WERI-Rb-1 (cell line): ENCODE measurements around the gene EIF3K.

ENCODE experiments used
- DNase-seq: peaks from one replicate; pipeline ENCODE4 v3.0.0-alpha.2; 2020
- H3K27ac ChIP-seq: fragments of 250-450 bp; sonication (Bioruptor Pico); 2 replicates; pipeline ENCODE4 v1.5.1; 2020; ENCODE audit warnings: mild to moderate bottlenecking, moderate library complexity
- H3K27me3 ChIP-seq: fragments of 250-450 bp; sonication (Bioruptor Pico); 2 replicates; pipeline ENCODE4 v1.5.1; 2021; ENCODE audit warnings: mild to moderate bottlenecking, low read depth, moderate library complexity; ENCODE audit not compliant: insufficient read depth, severe bottlenecking
- H3K36me3 ChIP-seq: fragments of 250-450 bp; sonication (Bioruptor Pico); 2 replicates; pipeline ENCODE4 v1.5.1; 2020; ENCODE audit warnings: mild to moderate bottlenecking, moderate library complexity
- H3K4me3 ChIP-seq: 2 replicates; pipeline ENCODE4 v1.5.1; 2011; ENCODE audit warnings: low read depth, mild to moderate bottlenecking, control low read depth, low read length
- H3K9me3 ChIP-seq: fragments of 250-450 bp; sonication (Bioruptor Pico); 2 replicates; pipeline ENCODE4 v1.5.1; 2021; ENCODE audit warnings: mild to moderate bottlenecking, moderate library complexity; ENCODE audit not compliant: severe bottlenecking
- CTCF ChIP-seq: IDR thresholded peaks from 2 replicates; pipeline ENCODE4 v1.5.1; 2011; ENCODE audit warnings: low read depth, mild to moderate bottlenecking, control low read depth, inconsistent platforms, low read length

EIF3K gene

GRCh38 chr19:38682195-38682867, 63.3 kb downstream of the EIF3K start:
- Histone ChIP-seq H3K27me3 (no peaks in the 10 kb centered on the region), H3K36me3 (peaks cover 49% of the 10 kb centered on the region), H3K4me3 (no peak overlapping the region), H3K27ac (peak overlapping the region; percentile 87; the same call in 1 of the 2 replicates), H3K9me3 (no peaks in the 10 kb centered on the region)
- TF ChIP-seq CTCF, result no peak
- no peak for DNase-seq

GRCh38 chr19:38682872-38683392, 63.9 kb downstream of the EIF3K start:
- H3K4me3 ChIP-seq, result no peak overlapping the region
- H3K36me3 ChIP-seq, result peaks cover 49% of the 10 kb centered on the region
- no peak for DNase-seq
- H3K27me3 ChIP-seq, result no peaks in the 10 kb centered on the region
- TF ChIP-seq CTCF, result no peak
- H3K27ac ChIP-seq, result peak overlapping the region; percentile 87
- no peaks in the 10 kb centered on the region for H3K9me3 ChIP-seq

GRCh38 chr19:38683393-38684077, 64.5 kb downstream of the EIF3K start:
- peaks cover 44% of the 10 kb centered on the region for H3K36me3 ChIP-seq
- TF ChIP-seq CTCF, result no peak
- DNase-seq, result peak; percentile 51
- H3K4me3 ChIP-seq, result no peak overlapping the region
- H3K27me3 ChIP-seq, result no peaks in the 10 kb centered on the region
- peak overlapping the region; percentile 87 for H3K27ac ChIP-seq
- H3K9me3 ChIP-seq, result no peaks in the 10 kb centered on the region

- Histone ChIP-seq H3K27ac (peak overlapping the region; percentile 87), H3K9me3 (no peaks in the 10 kb centered on the region), H3K4me3 (no peak overlapping the region; the same call in 1 of the 2 replicates), H3K27me3 (no peaks in the 10 kb centered on the region), H3K36me3 (peaks cover 36% of the 10 kb centered on the region)
- DNase-seq, result no peak
- no peak for TF ChIP-seq CTCF
Measured at GRCh38 chr19:38684078-38684861, 65.3 kb downstream of the EIF3K start.

GRCh38 chr19:38684862-38685665, 66.1 kb downstream of the EIF3K start:
- Histone ChIP-seq H3K9me3 (no peaks in the 10 kb centered on the region), H3K36me3 (peaks cover 38% of the 10 kb centered on the region), H3K27ac (peak overlapping the region; percentile 87), H3K4me3 (peak overlapping the region; percentile 1), H3K27me3 (no peaks in the 10 kb centered on the region)
- peak; percentile 53 for DNase-seq
- TF ChIP-seq CTCF, result no peak
